ENCODE measurements around the gene GRID1.
"Not testable (repeated sequence)": the region's sequence is repeated elsewhere in the genome, so short reads cannot be mapped to it uniquely, and the experiment has no call there.

GRID1 gene

DNA sequence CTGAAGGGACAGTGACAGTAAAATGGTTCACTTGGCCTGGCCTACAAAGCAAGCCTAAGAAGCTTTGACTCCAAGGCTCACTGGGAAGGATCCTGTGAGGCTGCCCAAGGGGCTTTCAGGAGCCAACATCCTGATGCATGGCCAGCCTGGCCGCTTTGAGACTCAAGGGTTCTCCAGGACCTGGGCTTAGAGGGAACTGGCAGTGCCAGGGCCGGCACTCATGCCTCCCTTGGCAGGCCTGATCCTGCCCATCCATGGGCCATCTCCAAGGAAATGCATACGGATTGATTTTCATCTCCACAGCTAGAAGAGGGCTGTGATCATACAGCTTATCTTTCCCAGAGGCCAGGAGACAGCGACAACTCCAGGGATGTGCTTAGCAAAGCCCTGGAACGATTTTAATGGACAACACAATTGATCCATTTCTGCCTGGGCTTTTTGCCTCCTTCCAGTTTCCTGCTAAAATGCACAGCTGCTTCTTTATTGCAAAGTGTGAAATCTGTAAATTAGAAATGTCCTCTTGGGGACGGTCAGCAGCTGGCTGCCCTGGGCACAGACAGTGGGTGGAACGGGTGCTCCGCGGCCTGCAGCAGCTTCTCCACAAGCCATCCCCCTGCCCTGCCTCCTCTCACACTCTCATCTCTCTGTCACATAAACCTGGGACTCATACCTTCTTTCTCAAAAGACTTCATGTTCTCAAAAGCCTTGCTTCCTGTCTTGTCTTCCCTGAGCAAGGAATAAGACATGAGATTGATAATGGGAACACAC is 288.5 kb downstream of the GRID1 start (continued):
- TF ChIP-seq, protein P1, sequence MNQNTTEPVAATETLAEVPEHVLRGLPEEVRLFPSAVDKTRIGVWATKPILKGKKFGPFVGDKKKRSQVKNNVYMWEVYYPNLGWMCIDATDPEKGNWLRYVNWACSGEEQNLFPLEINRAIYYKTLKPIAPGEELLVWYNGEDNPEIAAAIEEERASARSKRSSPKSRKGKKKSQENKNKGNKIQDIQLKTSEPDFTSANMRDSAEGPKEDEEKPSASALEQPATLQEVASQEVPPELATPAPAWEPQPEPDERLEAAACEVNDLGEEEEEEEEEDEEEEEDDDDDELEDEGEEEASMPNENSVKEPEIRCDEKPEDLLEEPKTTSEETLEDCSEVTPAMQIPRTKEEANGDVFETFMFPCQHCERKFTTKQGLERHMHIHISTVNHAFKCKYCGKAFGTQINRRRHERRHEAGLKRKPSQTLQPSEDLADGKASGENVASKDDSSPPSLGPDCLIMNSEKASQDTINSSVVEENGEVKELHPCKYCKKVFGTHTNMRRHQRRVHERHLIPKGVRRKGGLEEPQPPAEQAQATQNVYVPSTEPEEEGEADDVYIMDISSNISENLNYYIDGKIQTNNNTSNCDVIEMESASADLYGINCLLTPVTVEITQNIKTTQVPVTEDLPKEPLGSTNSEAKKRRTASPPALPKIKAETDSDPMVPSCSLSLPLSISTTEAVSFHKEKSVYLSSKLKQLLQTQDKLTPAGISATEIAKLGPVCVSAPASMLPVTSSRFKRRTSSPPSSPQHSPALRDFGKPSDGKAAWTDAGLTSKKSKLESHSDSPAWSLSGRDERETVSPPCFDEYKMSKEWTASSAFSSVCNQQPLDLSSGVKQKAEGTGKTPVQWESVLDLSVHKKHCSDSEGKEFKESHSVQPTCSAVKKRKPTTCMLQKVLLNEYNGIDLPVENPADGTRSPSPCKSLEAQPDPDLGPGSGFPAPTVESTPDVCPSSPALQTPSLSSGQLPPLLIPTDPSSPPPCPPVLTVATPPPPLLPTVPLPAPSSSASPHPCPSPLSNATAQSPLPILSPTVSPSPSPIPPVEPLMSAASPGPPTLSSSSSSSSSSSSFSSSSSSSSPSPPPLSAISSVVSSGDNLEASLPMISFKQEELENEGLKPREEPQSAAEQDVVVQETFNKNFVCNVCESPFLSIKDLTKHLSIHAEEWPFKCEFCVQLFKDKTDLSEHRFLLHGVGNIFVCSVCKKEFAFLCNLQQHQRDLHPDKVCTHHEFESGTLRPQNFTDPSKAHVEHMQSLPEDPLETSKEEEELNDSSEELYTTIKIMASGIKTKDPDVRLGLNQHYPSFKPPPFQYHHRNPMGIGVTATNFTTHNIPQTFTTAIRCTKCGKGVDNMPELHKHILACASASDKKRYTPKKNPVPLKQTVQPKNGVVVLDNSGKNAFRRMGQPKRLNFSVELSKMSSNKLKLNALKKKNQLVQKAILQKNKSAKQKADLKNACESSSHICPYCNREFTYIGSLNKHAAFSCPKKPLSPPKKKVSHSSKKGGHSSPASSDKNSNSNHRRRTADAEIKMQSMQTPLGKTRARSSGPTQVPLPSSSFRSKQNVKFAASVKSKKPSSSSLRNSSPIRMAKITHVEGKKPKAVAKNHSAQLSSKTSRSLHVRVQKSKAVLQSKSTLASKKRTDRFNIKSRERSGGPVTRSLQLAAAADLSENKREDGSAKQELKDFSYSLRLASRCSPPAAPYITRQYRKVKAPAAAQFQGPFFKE (tag by site-specific recombination; IDR thresholded peaks at IDR 0.05; ENCODE audit: borderline replicate concordance) = no peak
- TF ChIP-seq ZNF624 (tag by site-specific recombination; IDR thresholded peaks at IDR 0.05) (no peak), ZNF558 (tag by site-specific recombination; IDR thresholded peaks at IDR 0.05) (no peak)
- TF ChIP-seq, protein P2, sequence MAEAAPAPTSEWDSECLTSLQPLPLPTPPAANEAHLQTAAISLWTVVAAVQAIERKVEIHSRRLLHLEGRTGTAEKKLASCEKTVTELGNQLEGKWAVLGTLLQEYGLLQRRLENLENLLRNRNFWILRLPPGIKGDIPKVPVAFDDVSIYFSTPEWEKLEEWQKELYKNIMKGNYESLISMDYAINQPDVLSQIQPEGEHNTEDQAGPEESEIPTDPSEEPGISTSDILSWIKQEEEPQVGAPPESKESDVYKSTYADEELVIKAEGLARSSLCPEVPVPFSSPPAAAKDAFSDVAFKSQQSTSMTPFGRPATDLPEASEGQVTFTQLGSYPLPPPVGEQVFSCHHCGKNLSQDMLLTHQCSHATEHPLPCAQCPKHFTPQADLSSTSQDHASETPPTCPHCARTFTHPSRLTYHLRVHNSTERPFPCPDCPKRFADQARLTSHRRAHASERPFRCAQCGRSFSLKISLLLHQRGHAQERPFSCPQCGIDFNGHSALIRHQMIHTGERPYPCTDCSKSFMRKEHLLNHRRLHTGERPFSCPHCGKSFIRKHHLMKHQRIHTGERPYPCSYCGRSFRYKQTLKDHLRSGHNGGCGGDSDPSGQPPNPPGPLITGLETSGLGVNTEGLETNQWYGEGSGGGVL (tag by site-specific recombination; IDR thresholded peaks at IDR 0.05) = no peak

DNA sequence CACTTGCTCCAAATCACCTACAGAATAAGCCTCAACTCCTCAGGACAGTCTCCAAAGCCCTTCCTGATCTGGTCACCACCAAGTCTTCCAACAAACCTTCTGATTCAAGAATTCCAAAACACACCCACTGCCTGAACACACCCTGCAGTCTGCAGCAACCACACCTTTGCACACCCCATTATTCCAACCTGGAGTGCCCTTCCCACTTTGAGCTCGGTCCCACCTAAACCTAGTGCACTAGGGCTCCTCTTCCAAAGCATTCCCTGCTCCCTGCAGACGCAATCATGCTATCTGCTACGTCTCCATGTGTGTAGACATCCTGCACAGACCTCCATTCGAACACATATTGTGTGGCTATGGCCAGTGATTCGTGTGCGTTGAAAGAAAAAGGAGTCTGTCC is 289.3 kb downstream of the GRID1 start:
- Histone ChIP-seq H3K27ac (ENCODE audit: extremely low read depth, low read depth, low read length) (no peak overlapping the region), H3K4me1 (ENCODE audit: control insufficient read depth, insufficient read depth, low read length) (no peaks in the 10 kb centered on the region), H3K4me3 (ENCODE audit: low read depth, low read length) (no peak overlapping the region), H3K9me3 (ENCODE audit: control insufficient read depth, insufficient read depth, low read depth, low read length) (no peaks in the 10 kb centered on the region), H3K36me3 (ENCODE audit: control insufficient read depth in 2 of 2, insufficient read depth in 1 of 2, low read length in 2 of 2) (no peaks in the 10 kb centered on the region)
- ChIA-PET POLR2A (no interaction called here), CTCF (no interaction called here)
- TF ChIP-seq ZBTB17 (tag by site-specific recombination; IDR thresholded peaks at IDR 0.05) (no peak), KLF1 (tag by site-specific recombination; IDR thresholded peaks at IDR 0.05) (peak; percentile 39; the same call in 1 of the 2 replicates)

DNA sequence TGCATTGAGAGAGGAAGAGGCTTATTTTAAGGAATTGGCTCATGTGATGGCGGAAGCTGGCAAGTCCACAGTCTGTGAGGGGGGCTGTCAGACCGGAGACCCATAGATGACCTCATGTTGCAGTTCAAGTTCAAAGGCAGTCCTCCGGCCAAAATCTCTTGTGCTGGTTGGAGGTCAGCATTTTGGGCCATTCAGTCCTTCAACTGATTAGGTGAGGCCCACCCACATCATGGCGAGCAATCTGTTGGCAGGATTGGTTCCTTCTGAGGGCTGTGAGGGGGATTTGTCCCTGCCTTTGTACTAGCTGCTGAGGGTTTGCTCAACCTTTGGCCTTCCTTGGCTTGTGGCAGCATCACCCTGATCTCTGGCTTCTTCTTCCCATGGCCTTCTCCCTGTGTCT is 290.1 kb downstream of the GRID1 start:
- TF ChIP-seq ZNF10 (tag by site-specific recombination; IDR thresholded peaks at IDR 0.05) = peak; percentile 100
- TF ChIP-seq, protein P3, sequence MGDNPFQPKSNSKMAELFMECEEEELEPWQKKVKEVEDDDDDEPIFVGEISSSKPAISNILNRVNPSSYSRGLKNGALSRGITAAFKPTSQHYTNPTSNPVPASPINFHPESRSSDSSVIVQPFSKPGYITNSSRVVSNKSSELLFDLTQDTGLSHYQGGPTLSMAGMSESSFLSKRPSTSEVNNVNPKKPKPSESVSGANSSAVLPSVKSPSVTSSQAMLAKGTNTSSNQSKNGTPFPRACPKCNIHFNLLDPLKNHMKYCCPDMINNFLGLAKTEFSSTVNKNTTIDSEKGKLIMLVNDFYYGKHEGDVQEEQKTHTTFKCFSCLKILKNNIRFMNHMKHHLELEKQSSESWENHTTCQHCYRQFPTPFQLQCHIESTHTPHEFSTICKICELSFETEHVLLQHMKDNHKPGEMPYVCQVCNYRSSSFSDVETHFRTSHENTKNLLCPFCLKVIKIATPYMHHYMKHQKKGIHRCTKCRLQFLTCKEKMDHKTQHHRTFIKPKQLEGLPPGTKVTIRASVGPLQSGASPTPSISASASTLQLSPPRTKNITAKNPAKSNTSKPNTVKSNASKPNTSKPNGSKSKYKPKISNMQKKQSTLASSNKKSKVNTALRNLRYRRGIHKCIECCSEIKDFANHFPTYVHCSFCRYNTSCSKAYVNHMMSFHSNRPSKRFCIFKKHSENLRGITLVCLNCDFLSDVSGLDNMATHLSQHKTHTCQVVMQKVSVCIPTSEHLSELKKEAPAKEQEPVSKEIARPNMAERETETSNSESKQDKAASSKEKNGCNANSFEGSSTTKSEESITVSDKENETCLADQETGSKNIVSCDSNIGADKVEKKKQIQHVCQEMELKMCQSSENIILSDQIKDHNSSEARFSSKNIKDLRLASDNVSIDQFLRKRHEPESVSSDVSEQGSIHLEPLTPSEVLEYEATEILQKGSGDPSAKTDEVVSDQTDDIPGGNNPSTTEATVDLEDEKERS (tag by site-specific recombination; IDR thresholded peaks at IDR 0.05) = peak; percentile 69; the same call in 1 of the 2 replicates
- H3K9me3 ChIP-seq (ENCODE audit: control insufficient read depth, insufficient read depth, low read depth, low read length); H3K4me1 ChIP-seq (ENCODE audit: control insufficient read depth, insufficient read depth, low read length); H3K36me3 ChIP-seq (ENCODE audit: control insufficient read depth in 2 of 2, insufficient read depth in 1 of 2, low read length in 2 of 2); H3K27ac ChIP-seq (ENCODE audit: extremely low read depth, low read depth, low read length); CTCF ChIA-PET; H3K4me3 ChIP-seq (ENCODE audit: low read depth, low read length); POLR2A ChIA-PET: not testable (repeated sequence)
